TTC549 (cell line): Measurements from ENCODE around the gene TMEM219.

Experiments
- FAIRE-seq: peaks from 2 replicates; lab custom pipeline; 2012; peaks lifted over from hg19 to GRCh38; lab: Jason Lieb, UNC

TMEM219 gene

DNA sequence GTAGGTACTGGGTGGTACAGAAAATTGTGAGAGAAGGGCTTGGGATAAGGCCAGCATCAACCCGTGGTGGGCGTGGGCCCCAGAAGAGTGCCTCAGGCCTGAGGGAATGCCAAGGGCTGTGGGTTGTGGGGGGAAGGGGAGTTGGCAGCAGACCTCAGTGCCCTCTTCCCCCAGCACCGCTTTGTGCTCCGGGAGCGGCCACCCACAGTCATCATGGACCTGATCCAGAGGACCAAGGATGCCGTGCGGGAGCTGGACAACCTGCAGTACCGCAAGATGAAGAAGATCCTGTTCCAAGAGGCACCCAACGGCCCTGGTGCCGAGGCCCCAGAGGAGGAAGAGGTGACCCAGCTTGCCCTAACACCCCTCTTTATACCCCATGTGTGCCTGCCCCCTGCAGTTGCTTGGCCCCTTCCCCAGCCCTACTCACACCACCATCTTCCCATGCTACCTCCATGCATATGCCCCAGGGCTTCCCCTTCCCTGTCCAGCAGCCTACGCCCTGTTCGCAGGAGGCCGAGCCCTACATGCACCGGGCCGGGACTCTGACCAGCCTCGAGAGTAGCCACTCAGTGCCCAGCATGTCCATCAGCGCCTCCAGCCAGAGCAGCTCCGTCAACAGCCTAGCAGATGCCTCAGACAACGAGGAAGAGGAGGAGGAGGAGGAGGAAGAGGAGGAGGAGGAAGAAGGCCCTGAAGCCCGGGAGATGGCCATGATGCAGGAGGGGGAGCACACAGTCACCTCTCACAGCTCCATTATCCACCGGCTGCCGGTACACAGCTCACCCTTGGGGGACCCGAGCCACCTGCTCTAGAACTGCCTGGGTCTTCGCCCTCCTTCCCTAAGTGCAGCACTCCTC, 20.9 kb downstream of the TMEM219 start:
- FAIRE-seq = no peak

- no peak for FAIRE-seq
Measured at GRCh38 chr16:29983420-29984136, 21.7 kb downstream of the TMEM219 start.

GRCh38 chr16:29984137-29984763, 22.4 kb downstream of the TMEM219 start:
- FAIRE-seq = no peak

GRCh38 chr16:29984764-29985147, 22.9 kb downstream of the TMEM219 start:
- FAIRE-seq = no peak

GRCh38 chr16:29985271-29985811, 23.5 kb downstream of the TMEM219 start:
- no peak for FAIRE-seq

DNA sequence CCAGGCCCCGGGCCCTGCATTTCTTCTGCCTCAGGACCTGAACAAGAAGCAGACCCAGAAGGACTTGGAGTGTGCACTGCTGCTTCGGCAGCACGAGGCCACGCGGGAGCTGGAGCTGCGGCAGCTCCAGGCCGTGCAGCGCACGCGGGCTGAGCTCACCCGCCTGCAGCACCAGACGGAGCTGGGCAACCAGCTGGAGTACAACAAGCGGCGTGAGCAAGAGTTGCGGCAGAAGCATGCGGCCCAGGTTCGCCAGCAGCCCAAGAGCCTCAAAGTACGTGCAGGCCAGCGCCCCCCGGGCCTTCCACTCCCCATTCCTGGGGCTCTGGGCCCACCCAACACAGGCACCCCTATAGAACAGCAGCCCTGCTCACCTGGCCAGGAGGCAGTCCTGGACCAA, 24.4 kb downstream of the TMEM219 start:
- no peak for FAIRE-seq

- no peak for FAIRE-seq
Measured at GRCh38 chr16:29986931-29987330, 25.1 kb downstream of the TMEM219 start.

GRCh38 chr16:29987371-29988085, 25.6 kb downstream of the TMEM219 start:
- FAIRE-seq = no peak

GRCh38 chr16:29988346-29989075, 26.6 kb downstream of the TMEM219 start:
- FAIRE-seq = no peak

- no peak for FAIRE-seq
Measured at GRCh38 chr16:29989111-29989858, 27.4 kb downstream of the TMEM219 start.

DNA sequence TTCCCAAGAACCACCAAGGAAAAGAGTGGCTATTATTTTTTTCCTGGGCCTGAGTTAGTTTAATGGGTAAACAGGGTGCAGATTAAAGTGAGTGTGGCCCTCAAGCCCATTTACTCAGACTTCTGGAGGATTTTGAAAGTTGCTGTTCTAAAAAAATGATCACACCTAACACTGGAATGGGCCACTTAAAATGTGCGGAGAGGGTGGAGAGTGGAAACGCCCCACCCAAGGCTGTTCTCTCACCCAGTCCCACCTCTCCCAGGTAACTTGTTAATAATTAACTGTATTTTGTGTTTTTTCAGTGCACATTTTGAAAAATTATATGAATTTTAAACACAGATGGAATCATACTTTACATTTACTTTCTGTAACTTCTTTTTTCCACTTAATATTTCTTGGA, 28.2 kb downstream of the TMEM219 start:
- FAIRE-seq = no peak

DNA sequence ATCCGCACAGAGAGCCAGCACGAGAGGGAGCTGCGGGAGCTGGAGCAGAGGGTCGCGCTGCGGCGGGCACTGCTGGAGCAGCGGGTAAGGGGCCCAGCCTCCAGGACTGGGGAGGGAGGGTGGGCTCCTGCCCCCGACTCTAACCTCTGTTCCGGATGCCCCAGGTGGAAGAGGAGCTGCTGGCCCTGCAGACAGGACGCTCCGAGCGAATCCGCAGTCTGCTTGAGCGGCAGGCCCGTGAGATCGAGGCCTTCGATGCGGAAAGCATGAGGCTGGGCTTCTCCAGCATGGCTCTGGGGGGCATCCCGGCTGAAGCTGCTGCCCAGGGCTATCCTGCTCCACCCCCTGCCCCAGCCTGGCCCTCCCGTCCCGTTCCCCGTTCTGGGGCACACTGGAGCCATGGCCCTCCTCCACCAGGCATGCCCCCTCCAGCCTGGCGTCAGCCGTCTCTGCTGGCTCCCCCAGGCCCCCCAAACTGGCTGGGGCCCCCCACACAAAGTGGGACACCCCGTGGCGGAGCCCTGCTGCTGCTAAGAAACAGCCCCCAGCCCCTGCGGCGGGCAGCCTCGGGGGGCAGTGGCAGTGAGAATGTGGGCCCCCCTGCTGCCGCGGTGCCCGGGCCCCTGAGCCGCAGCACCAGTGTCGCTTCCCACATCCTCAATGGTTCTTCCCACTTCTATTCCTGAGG, 29.1 kb downstream of the TMEM219 start:
- no peak for FAIRE-seq

GRCh38 chr16:29991571-29991904, 29.7 kb downstream of the TMEM219 start:
- no peak for FAIRE-seq

DNA sequence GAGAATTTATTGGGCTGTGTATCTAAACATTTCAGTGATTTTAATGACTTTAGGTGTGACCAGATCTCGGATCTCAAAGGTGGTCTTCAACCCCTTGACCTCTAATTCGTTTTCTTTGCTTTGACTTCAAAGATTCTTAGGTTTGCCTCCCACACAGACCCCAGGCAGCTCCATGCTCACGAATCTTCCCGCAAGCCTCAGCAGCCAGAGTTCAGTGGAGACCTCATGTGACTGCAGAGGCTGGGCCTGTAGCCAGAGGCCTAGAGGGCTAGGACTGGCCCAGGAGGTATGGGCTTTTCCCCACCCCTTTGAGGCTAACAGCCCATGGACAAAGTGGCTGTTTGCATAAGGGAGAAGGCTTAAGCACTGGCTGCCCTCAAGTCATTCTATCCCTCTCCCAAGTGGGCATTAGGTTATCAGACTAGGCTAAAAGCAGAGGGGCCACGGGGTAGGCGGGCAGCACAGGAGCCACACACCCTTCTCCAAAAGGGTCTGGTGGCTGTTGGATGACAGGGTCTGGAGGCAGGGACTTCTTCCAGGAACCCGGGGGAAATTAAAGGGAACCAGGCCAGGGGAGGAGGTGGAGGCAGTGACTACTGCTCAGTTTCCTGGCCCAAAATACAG, 30.6 kb downstream of the TMEM219 start:
- FAIRE-seq = no peak

DNA sequence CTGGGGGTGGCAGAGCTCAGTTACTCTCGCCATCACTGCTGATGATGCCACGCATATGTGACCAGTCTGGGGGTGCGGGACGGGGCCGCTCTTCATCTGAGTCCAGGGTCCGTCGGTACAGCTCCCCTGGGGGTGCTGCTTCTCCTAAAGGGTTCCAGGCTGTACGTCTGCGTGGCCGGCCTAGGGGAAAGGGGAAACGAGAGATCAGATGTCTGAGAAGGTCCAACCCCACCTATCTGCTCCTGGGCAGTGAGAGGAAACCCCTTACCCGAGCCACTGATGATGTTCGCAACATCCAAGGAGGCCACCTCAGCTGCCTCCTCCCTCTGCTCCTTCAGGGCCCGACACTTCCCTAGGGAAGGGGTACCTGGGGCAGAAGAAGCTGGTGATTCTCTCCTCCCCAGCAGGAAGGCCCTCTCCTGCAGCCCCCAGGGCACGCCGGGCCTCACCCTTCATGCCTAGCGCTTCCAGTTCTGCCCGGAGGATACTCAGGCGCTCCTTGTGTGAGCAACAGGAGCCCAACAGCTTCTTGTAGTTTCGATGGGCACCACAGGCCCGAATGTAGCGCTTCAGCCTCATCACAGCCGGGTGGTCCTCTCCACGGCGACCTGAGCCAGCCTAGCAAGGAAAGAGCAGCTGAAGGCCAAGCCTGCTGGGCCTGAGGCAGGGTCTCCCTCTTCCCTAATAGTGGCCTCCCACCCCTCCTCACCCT, 31.5 kb downstream of the TMEM219 start:
- no peak for FAIRE-seq

- FAIRE-seq = no peak
Measured at GRCh38 chr16:29993903-29994599, 32.2 kb downstream of the TMEM219 start.

DNA sequence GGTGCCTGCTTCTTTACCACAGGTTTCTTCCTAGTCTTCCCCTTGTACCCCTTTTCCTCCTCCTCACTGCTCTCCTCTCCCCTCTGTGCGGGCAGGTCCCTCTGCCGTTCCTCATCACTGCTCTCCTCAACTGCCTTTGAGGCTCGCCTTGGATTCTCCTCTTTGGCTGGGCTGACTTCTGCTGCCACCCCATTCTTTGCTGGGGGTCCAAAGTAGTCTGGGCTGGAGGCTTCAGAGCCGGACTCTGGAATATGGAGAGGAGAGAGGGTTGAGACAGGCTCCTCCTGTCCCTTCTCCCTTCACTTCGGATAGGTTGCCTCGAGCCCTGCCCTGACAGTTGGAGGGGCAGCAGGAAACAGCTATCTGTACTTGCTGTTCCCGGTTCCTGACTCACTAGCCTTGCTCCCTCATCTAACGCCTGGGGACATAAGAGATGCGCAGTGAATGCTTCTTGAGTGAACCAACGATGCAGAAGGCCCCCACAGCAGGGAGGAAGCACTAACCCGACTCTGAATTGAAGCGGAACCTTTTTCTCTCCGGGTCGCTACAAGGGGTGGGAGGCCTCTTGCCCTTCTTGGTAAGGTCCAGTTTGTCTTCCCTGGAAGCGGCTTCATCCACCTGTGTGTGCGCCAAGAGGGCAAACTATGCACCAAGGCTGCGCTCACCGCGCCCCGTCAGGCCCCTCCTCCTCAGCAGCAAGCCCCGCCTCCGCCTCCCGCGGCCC, 32.9 kb downstream of the TMEM219 start:
- no peak for FAIRE-seq
